Mesenchymal stem cell (in vitro differentiated cells and primary cell): ENCODE measurements around the gene C11orf68.

Experiments used
- DNase-seq: peaks from one replicate; pipeline ENCODE4 v3.0.0-alpha.2; 2013
- H2AFZ ChIP-seq: one replicate; pipeline ENCODE4 v1.6.1; 2013; ENCODE audit warnings: low read depth, mild to moderate bottlenecking, control low read depth, inconsistent platforms, low read length, moderate library complexity
- H2AK5ac ChIP-seq: 2 replicates; pipeline ENCODE4 v1.6.1; 2013; ENCODE audit warnings: low read length, moderate library complexity, mild to moderate bottlenecking, inconsistent platforms; ENCODE audit not compliant: severe bottlenecking
- H2BK120ac ChIP-seq: one replicate; pipeline ENCODE4 v1.6.1; 2013; ENCODE audit warnings: low read depth, mild to moderate bottlenecking, inconsistent platforms, low read length, moderate library complexity
- H2BK12ac ChIP-seq, 2 experiments: one replicate each; pipeline ENCODE4 v1.6.1; 2013; ENCODE audit warnings: inconsistent platforms in 2 of 2, low read length in 2 of 2, mild to moderate bottlenecking in 2 of 2, moderate library complexity in 2 of 2, control low read depth in 1 of 2
- H2BK15ac ChIP-seq: one replicate; pipeline ENCODE4 v1.6.1; 2013; ENCODE audit warnings: mild to moderate bottlenecking, low read depth, inconsistent platforms; ENCODE audit not compliant: poor library complexity, severe bottlenecking
- H2BK5ac ChIP-seq: 2 replicates; pipeline ENCODE4 v1.6.1; 2013; ENCODE audit warnings: low read depth, mild to moderate bottlenecking, low read length, control low read depth, inconsistent platforms; ENCODE audit not compliant: poor library complexity, severe bottlenecking
- H3K14ac ChIP-seq, 2 experiments: one replicate each; pipeline ENCODE4 v1.6.1; 2013; ENCODE audit warnings: inconsistent platforms in 2 of 2, low read length in 2 of 2, control low read depth in 1 of 2, mild to moderate bottlenecking in 1 of 2, moderate library complexity in 1 of 2
- H3K18ac ChIP-seq, 2 experiments: one replicate each; pipeline ENCODE4 v1.6.1; 2013; ENCODE audit warnings: inconsistent platforms in 2 of 2, low read length in 2 of 2, control low read depth in 1 of 2, low read depth in 1 of 2, mild to moderate bottlenecking in 1 of 2
- H3K23ac ChIP-seq, 2 experiments: one replicate each; pipeline ENCODE4 v1.6.1; 2013; ENCODE audit warnings: inconsistent platforms in 2 of 2, low read length in 2 of 2, mild to moderate bottlenecking in 2 of 2, moderate library complexity in 2 of 2, control low read depth in 1 of 2
- H3K27ac ChIP-seq: 2 replicates; pipeline ENCODE4 v1.5.1; 2013; ENCODE audit warnings: mild to moderate bottlenecking, moderate library complexity, low read length, control low read depth, inconsistent platforms; ENCODE audit not compliant: poor library complexity, severe bottlenecking
- H3K27me3 ChIP-seq, 2 experiments: 2 replicates each; pipeline versions ENCODE4 v1.6.1 to v1.7.0; 2013; ENCODE audit warnings: low read length in 2 of 2, mild to moderate bottlenecking in 2 of 2, moderate library complexity in 2 of 2, control low read depth in 1 of 2, inconsistent platforms in 1 of 2; ENCODE audit not compliant: control insufficient read depth in 1 of 2, insufficient read depth in 1 of 2
- H3K36me3 ChIP-seq, 2 experiments: 2 replicates each; pipeline versions ENCODE4 v1.6.1 to v1.7.0; 2013; ENCODE audit warnings: low read length in 2 of 2, control low read depth in 1 of 2, inconsistent platforms in 1 of 2, low read depth in 1 of 2, mild to moderate bottlenecking in 1 of 2; ENCODE audit not compliant: insufficient read depth in 2 of 2, control insufficient read depth in 1 of 2
- H3K4ac ChIP-seq, 2 experiments: one replicate each; pipeline ENCODE4 v1.6.1; 2013; ENCODE audit warnings: inconsistent platforms in 2 of 2, low read length in 2 of 2, mild to moderate bottlenecking in 2 of 2, moderate library complexity in 2 of 2, control low read depth in 1 of 2, low read depth in 1 of 2
- H3K4me1 ChIP-seq: 2 replicates; pipeline ENCODE4 v1.6.1; 2013; ENCODE audit warnings: low read depth, low read length, control low read depth; ENCODE audit not compliant: control insufficient read depth, insufficient read depth
- H3K4me2 ChIP-seq: 2 replicates; pipeline ENCODE4 v1.6.1; 2013; ENCODE audit warnings: low read length, mild to moderate bottlenecking, inconsistent platforms; ENCODE audit not compliant: poor library complexity, severe bottlenecking
- H3K4me3 ChIP-seq, 2 experiments: 2 replicates each; pipeline versions ENCODE4 v1.5.1 to v1.7.0; 2013; ENCODE audit warnings: low read length in 2 of 2, mild to moderate bottlenecking in 2 of 2, control low read depth in 1 of 2, low read depth in 1 of 2; ENCODE audit not compliant: insufficient read depth in 1 of 2
- H3K79me1 ChIP-seq: replicated peaks from 2 replicates; pipeline ENCODE4 v1.6.1; 2013; ENCODE audit warnings: mild to moderate bottlenecking, control low read depth, low read length, inconsistent platforms; ENCODE audit not compliant: poor library complexity, severe bottlenecking
- H3K9ac ChIP-seq: 2 replicates; pipeline ENCODE4 v1.7.0; 2013; ENCODE audit warnings: mild to moderate bottlenecking, low read length, moderate library complexity
- H3K9me3 ChIP-seq: 2 replicates; pipeline ENCODE4 v1.7.0; 2013; ENCODE audit warnings: mild to moderate bottlenecking, low read length; ENCODE audit not compliant: control insufficient read depth
- H4K8ac ChIP-seq: one replicate; pipeline ENCODE4 v1.6.1; 2013; ENCODE audit warnings: inconsistent platforms, mild to moderate bottlenecking, low read length, moderate library complexity
- H4K91ac ChIP-seq: one replicate; pipeline ENCODE4 v1.6.1; 2013; ENCODE audit warnings: mild to moderate bottlenecking, low read length, inconsistent platforms
- WGBS: methylation state at CpG from one replicate; pipeline ENCODE4 v1.1.7; 2013; ENCODE audit warnings: mixed read lengths; 5-methylcytosine and 5-hydroxymethylcytosine counted together

The C11orf68 gene

DNA sequence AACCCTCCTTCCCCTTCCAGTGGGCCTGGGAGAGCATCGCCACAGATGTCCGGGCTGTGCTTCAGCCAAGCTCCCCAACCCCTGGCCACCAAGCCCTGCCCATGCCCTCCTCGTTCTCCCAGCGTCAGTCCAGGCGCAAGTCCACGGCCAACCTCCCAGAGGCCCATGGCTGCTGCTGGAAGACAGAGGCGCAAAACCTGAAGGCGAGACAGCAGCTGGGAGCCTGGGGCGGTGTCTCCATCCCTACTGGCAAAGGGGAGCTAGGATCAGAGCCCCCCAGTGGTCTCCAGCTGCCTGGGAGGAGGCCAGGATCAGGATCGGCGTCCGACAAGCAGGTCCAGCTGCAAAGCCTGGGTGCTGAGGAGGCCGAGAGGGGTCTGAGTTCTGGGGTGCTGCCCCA lies 28.3 kb upstream of the C11orf68 start:
- H4K91ac ChIP-seq = no peak overlapping the region
- WGBS = 79% methylated on average over 13 of the region's 13 CpGs
- no peak overlapping the region for H3K9ac ChIP-seq
- H2BK15ac ChIP-seq = no peak overlapping the region
- no peak overlapping the region for H2AFZ ChIP-seq
- H3K79me1 ChIP-seq = no peaks in the 10 kb centered on the region
- peaks cover 0 to 13% of the 10 kb centered on the region in 2 experiments for H3K27me3 ChIP-seq
- H2BK12ac ChIP-seq = no peak overlapping the region
- H2BK5ac ChIP-seq = no peak overlapping the region
- no peak overlapping the region for H3K18ac ChIP-seq
- no peak overlapping the region for H3K4me3 ChIP-seq
- H3K9me3 ChIP-seq = no peaks in the 10 kb centered on the region
- H2AK5ac ChIP-seq = no peak overlapping the region
- no peak overlapping the region for H3K23ac ChIP-seq
- H3K4ac ChIP-seq = no peak overlapping the region
- no peak overlapping the region for H3K4me2 ChIP-seq
- no peak overlapping the region for H3K27ac ChIP-seq
- no peaks in the 10 kb centered on the region for H3K36me3 ChIP-seq
- no peak overlapping the region for H4K8ac ChIP-seq
- no peak for DNase-seq
- no peaks in the 10 kb centered on the region for H3K4me1 ChIP-seq
- no peak overlapping the region for H2BK120ac ChIP-seq
- H3K14ac ChIP-seq = no peak overlapping the region

DNA sequence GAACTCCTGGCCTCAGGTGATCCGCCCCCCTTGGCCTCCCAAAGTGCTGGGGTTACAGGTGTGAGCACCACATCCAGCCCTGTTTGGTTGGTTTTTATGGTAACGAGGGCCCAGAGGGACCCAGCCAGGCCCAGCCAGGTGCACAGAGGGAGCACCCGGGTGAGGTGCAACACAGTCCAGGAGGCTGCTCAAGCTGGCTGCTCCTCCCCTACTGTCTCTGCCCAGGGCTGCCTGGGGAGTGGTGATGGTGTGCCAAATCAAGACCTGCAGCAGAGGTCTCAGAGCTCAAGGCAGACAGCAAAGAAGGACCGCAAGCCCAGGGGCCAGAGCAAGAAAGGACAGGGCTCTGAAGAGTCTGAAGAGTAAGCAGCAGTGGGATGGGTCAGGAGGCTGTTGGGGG lies 27.8 kb upstream of the C11orf68 start:
- peaks cover 1% of the 10 kb centered on the region for H3K4me1 ChIP-seq
- WGBS = 81% methylated on average over 3 of the region's 4 CpGs
- H4K91ac ChIP-seq = no peak overlapping the region
- no peaks in the 10 kb centered on the region for H3K79me1 ChIP-seq
- no peak overlapping the region for H3K27ac ChIP-seq
- no peak for DNase-seq
- H3K27me3 ChIP-seq = peaks cover 0 to 13% of the 10 kb centered on the region in 2 experiments
- H2AK5ac ChIP-seq = no peak overlapping the region
- H3K18ac ChIP-seq = no peak overlapping the region
- no peak overlapping the region for H2AFZ ChIP-seq
- H3K23ac ChIP-seq = no peak overlapping the region
- no peak overlapping the region for H3K4ac ChIP-seq
- H2BK15ac ChIP-seq = no peak overlapping the region
- no peak overlapping the region for H3K14ac ChIP-seq
- no peak overlapping the region for H2BK12ac ChIP-seq
- H3K4me3 ChIP-seq = no peak overlapping the region
- H3K9ac ChIP-seq = no peak overlapping the region
- H4K8ac ChIP-seq = no peak overlapping the region
- H2BK120ac ChIP-seq = no peak overlapping the region
- H2BK5ac ChIP-seq = no peak overlapping the region
- H3K9me3 ChIP-seq = no peaks in the 10 kb centered on the region
- H3K36me3 ChIP-seq = no peaks in the 10 kb centered on the region
- H3K4me2 ChIP-seq = no peak overlapping the region

DNA sequence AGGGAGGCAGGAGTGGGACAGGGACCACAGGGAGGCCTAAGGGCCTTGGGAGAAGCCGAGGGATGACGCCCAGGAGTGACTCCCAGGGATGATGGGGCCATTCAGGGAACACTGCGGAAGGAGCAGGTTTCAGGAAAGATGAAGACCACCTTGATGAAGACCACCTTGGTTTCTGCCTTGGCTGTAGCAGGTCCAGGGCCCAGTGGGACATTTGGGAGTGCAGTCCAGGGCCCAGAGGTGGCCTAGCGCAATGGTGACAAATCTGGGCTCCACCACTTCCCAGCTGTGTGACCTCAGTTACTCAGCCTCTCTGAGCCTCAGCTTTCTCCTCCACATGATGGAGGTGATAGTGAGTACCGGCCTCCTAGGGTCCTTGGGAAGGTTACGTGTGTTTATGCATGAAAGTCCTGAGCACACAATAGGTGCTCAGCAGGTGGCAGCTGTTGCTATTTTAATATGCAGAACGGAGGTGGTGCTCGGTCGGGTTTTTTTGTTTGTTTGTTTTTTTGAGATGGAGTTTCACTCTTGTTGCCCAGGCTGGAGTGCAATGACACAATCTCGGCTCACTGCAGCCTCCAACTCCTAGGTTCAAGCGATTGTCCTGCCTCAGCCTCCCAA lies 27.2 kb upstream of the C11orf68 start:
- no peak for DNase-seq
- 82% methylated on average over 10 of the region's 11 CpGs for WGBS
- no peak overlapping the region for H2AFZ ChIP-seq

DNA sequence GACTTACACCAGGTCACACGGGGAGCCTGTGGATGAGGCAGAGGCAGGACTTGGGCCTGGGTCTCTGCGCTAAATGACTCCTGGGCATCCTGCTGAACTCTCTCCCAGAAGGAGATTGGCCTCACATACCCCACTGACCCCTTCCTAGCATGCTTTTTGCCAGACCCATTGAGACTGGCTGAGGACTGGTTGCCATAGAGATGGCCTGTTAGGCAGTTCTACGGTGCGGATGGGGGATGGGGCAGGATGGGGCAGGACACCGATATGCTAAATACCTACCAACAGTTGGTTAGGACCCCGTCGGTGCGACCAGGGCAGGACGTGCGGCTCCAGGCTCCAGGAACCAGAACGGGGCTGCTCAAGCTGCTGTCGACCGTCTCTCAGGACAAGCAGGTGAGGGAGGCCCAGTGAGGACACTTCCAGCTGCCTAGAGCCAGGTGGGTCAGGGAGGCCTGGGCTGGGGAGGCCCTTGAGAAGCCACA lies 26.6 kb upstream of the C11orf68 start, which contains the start of gene TSGA10IP:
TSS of gene TSGA10IP (plus strand) at position 51 of the 482 bp plus-strand sequence. CDS start at position 247, 196 bp downstream.
- H2AK5ac ChIP-seq = no peak within 1 kb of the TSS
- H2BK5ac ChIP-seq = no peak within 1 kb of the TSS
- peak within 1 kb of the TSS in 1 of 2 experiments; percentile 9 for H3K23ac ChIP-seq
- H3K4me1 ChIP-seq = peaks cover 2% of the 10 kb centered on the region
- no peak within 1 kb of the TSS for H3K4me2 ChIP-seq
- H2BK120ac ChIP-seq = no peak within 1 kb of the TSS
- H4K8ac ChIP-seq = no peak within 1 kb of the TSS
- no peak within 1 kb of the TSS for H3K14ac ChIP-seq
- H3K9me3 ChIP-seq = no peaks in the 10 kb centered on the region
- DNase-seq = no peak
- H2AFZ ChIP-seq = no peak within 1 kb of the TSS
- no peak within 1 kb of the TSS for H3K4ac ChIP-seq
- H2BK12ac ChIP-seq = no peak within 1 kb of the TSS
- no peak within 1 kb of the TSS for H3K4me3 ChIP-seq
- H2BK15ac ChIP-seq = no peak within 1 kb of the TSS
- H3K18ac ChIP-seq = no peak within 1 kb of the TSS
- no peak within 1 kb of the TSS for H4K91ac ChIP-seq
- H3K27ac ChIP-seq = no peak within 1 kb of the TSS
- H3K9ac ChIP-seq = no peak within 1 kb of the TSS
- H3K79me1 ChIP-seq = no peaks in the 10 kb centered on the region
- 45% methylated on average over 13 of the region's 13 CpGs for WGBS
- H3K27me3 ChIP-seq = peaks cover 0 to 13% of the 10 kb centered on the region in 2 experiments
- no peaks in the 10 kb centered on the region for H3K36me3 ChIP-seq

More for the DNA sequence above, 27.2 kb upstream of the C11orf68 start:
- Histone ChIP-seq H3K4me3 (no peak overlapping the region), H3K27me3 (peaks cover 0 to 13% of the 10 kb centered on the region in 2 experiments), H3K14ac (no peak overlapping the region), H3K4me1 (peaks cover 2% of the 10 kb centered on the region), H3K4me2 (no peak overlapping the region), H4K8ac (no peak overlapping the region), H2BK15ac (no peak overlapping the region), H3K9ac (no peak overlapping the region), H2BK120ac (no peak overlapping the region), H2AK5ac (no peak overlapping the region), H3K18ac (no peak overlapping the region), H3K27ac (no peak overlapping the region), H3K9me3 (no peaks in the 10 kb centered on the region), H3K23ac (no peak overlapping the region), H2BK12ac (no peak overlapping the region), H3K4ac (no peak overlapping the region), H3K36me3 (no peaks in the 10 kb centered on the region), H3K79me1 (no peaks in the 10 kb centered on the region), H2BK5ac (no peak overlapping the region), H4K91ac (no peak overlapping the region)
